DND-41 (cell line): Measurements from ENCODE around the gene NFE2.

Experiments
- ATAC-seq: fragments of 200-7000 bp; cut with Tn5 transposase; 3 replicates; pipeline ENCODE4 v1.9.1; 2021; ENCODE audit warnings: low read depth; ENCODE audit not compliant: insufficient read depth
- DNase-seq: peaks from one replicate; pipeline ENCODE4 v3.0.0-alpha.2; 2020
- H2AFZ ChIP-seq: 2 replicates; pipeline ENCODE4 v1.6.0; 2012; ENCODE audit warnings: low read depth, low read length
- H3K27ac ChIP-seq: 2 replicates; pipeline ENCODE4 v1.5.1; 2012; ENCODE audit warnings: low read length, inconsistent platforms
- H3K27me3 ChIP-seq: fragments of 200-600 bp; sonication (generic); 2 replicates; pipeline ENCODE4 v1.6.0; 2012; ENCODE audit warnings: low read length, mild to moderate bottlenecking, inconsistent platforms; ENCODE audit not compliant: insufficient read depth, poor library complexity
- H3K36me3 ChIP-seq: 2 replicates; pipeline ENCODE4 v1.5.1; 2012; ENCODE audit warnings: low read length, inconsistent platforms; ENCODE audit not compliant: insufficient read depth
- H3K4me1 ChIP-seq: 2 replicates; pipeline ENCODE4 v1.5.1; 2012; ENCODE audit warnings: mild to moderate bottlenecking, low read length; ENCODE audit not compliant: insufficient read depth
- H3K4me2 ChIP-seq: 2 replicates; pipeline ENCODE4 v1.6.0; 2012; ENCODE audit warnings: mild to moderate bottlenecking, moderate library complexity, low read length, inconsistent platforms; ENCODE audit not compliant: insufficient read depth
- H3K4me3 ChIP-seq, 2 experiments: fragments of 200-600 bp in 1 of 2; shearing (Covaris generic) in 1 of 2; 2 replicates each; pipeline ENCODE4 v1.5.1; 2012 to 2016; ENCODE audit warnings: inconsistent platforms in 2 of 2, low read length in 2 of 2, mild to moderate bottlenecking in 2 of 2, low read depth in 1 of 2, moderate library complexity in 1 of 2
- H3K79me2 ChIP-seq: 2 replicates; pipeline ENCODE4 v1.6.0; 2012; ENCODE audit warnings: low read length, inconsistent platforms; ENCODE audit not compliant: insufficient read depth
- H3K9ac ChIP-seq: 2 replicates; pipeline ENCODE4 v1.6.0; 2012; ENCODE audit warnings: low read depth, mild to moderate bottlenecking, inconsistent platforms, low read length, moderate library complexity
- H3K9me3 ChIP-seq: 2 replicates; pipeline ENCODE4 v1.5.1; 2012; ENCODE audit warnings: low read length, moderate library complexity, mild to moderate bottlenecking, inconsistent platforms; ENCODE audit not compliant: insufficient read depth, severe bottlenecking
- H4K20me1 ChIP-seq: 2 replicates; pipeline ENCODE4 v1.6.0; 2012; ENCODE audit warnings: low read length; ENCODE audit not compliant: insufficient read depth
- CTCF ChIP-seq: IDR thresholded peaks from 2 replicates; pipeline ENCODE4 v1.5.1; 2012; ENCODE audit warnings: borderline replicate concordance, low read length, moderate library complexity, mild to moderate bottlenecking; ENCODE audit not compliant: poor library complexity, severe bottlenecking; ENCODE audit errors: extremely low read depth
- EZH2 ChIP-seq: IDR thresholded peaks from 3 replicates; pipeline ENCODE4 v1.6.1; 2012; ENCODE audit warnings: borderline replicate concordance, low read depth, mild to moderate bottlenecking, moderate library complexity, low read length, inconsistent platforms; ENCODE audit not compliant: severe bottlenecking

Gene NFE2

GRCh38 chr12:54249489-54249888, 51.3 kb downstream of the NFE2 start:
- H3K4me3 ChIP-seq = no peak overlapping the region
- H3K9ac ChIP-seq = no peak overlapping the region
- ATAC-seq (no peak), DNase-seq (no peak)
- no peaks in the 10 kb centered on the region for H3K9me3 ChIP-seq
- H3K36me3 ChIP-seq = peaks cover 86% of the 10 kb centered on the region
- no peaks in the 10 kb centered on the region for H3K27me3 ChIP-seq
- H3K4me2 ChIP-seq = no peak overlapping the region
- peaks cover 3% of the 10 kb centered on the region; the same call in 1 of the 2 replicates for H4K20me1 ChIP-seq
- TF ChIP-seq CTCF (no peak), EZH2 (no peak)
- no peaks in the 10 kb centered on the region for H3K4me1 ChIP-seq
- H3K79me2 ChIP-seq = peaks cover 42% of the 10 kb centered on the region
- H3K27ac ChIP-seq = no peak overlapping the region
- no peak overlapping the region for H2AFZ ChIP-seq

DNA sequence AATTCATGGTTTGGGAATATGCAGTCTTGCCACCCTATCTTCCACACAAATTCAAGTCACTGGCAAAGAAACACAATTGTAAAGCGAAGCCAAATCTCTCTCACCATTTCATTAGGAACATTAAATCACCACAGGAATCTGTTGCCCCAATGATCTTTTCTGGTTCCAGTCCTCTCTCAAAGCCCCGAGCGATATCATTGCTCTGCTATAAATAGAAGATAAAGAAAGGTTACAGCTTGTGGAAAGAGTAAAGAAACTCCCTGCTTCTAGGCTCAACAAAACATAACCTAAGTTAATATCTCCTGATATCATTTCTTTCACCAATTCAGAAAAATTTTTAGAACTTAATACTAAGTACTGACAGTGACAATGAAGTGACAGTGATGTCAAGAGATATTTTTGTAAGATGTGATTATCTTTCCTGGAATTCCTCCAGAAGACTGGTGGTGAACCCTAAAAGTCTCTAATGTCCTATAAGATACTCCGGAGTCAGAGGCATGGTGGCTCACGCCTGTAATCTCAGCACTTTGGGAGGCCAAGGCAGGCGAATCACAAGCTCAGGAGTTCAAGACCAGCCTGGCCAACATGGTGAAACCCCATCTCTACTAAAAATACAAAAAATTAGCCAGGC, 54.7 kb downstream of the NFE2 start:
- H3K4me3 ChIP-seq = no peak overlapping the region
- peaks cover 87% of the 10 kb centered on the region for H3K36me3 ChIP-seq
- H2AFZ ChIP-seq = no peak overlapping the region
- H3K4me2 ChIP-seq = no peak overlapping the region
- H3K79me2 ChIP-seq = peaks cover 13% of the 10 kb centered on the region
- ATAC-seq = no peak
- TF ChIP-seq EZH2 (no peak), CTCF (no peak)
- H3K27me3 ChIP-seq = no peaks in the 10 kb centered on the region
- DNase-seq = no peak
- H3K4me1 ChIP-seq = no peaks in the 10 kb centered on the region
- no peaks in the 10 kb centered on the region for H3K9me3 ChIP-seq
- H4K20me1 ChIP-seq = no peaks in the 10 kb centered on the region
- no peak overlapping the region for H3K27ac ChIP-seq
- H3K9ac ChIP-seq = no peak overlapping the region
